ENCODE results near the gene ME3.
"Not testable (repeated sequence)": the region's sequence is repeated elsewhere in the genome, so short reads cannot be mapped to it uniquely, and the experiment has no call there.

Gene ME3

GRCh38 chr11:86535773-86536172 lies 136.6 kb downstream of the ME3 start:
- H3K27ac ChIP-seq = no peak overlapping the region
- TF ChIP-seq CTCF (conservative IDR thresholded peaks at IDR 0.05) = no peak

GRCh38 chr11:86524620-86525352 lies 147.6 kb downstream of the ME3 start:
- no peak for TF ChIP-seq CTCF (conservative IDR thresholded peaks at IDR 0.05)
- peak overlapping the region; percentile 38 for H3K27ac ChIP-seq

- peak overlapping the region; percentile 38 for H3K27ac ChIP-seq
- no peak for TF ChIP-seq CTCF (conservative IDR thresholded peaks at IDR 0.05)
These were observed 148.4 kb downstream of the ME3 start for GRCh38 chr11:86523738-86524619.

GRCh38 chr11:86522512-86522911 lies 149.9 kb downstream of the ME3 start:
- not testable (repeated sequence) for H3K27ac ChIP-seq

- no peak for TF ChIP-seq CTCF (conservative IDR thresholded peaks at IDR 0.05)
- H3K27ac ChIP-seq = no peak overlapping the region
These were observed 153.1 kb downstream of the ME3 start for GRCh38 chr11:86519064-86519911.

- no peak for TF ChIP-seq CTCF (conservative IDR thresholded peaks at IDR 0.05)
- no peak overlapping the region for H3K27ac ChIP-seq
These were observed 154.2 kb downstream of the ME3 start for GRCh38 chr11:86518211-86518610.

- no peak overlapping the region for H3K27ac ChIP-seq
- no peak for TF ChIP-seq CTCF (conservative IDR thresholded peaks at IDR 0.05)
These were observed 154.9 kb downstream of the ME3 start for GRCh38 chr11:86517557-86517956.

Data from VCaP (cell line).